Measurements from ENCODE around the gene PLA2G1B.

- TF ChIP-seq EZH2 (IDR thresholded peaks at IDR 0.05; ENCODE audit: borderline replicate concordance, low read depth, low read length, poor library complexity, severe bottlenecking) = no peak
- no peak for TF ChIP-seq CTCF (conservative IDR thresholded peaks at IDR 0.05; ENCODE audit: low read depth, low read length)
These were observed 18.5 kb upstream of the PLA2G1B start for GRCh38 chr12:120346031-120346430.

Measured in A673 (cell line).